GM18499 (cell line): ENCODE measurements around the gene CACNA1D.

Source experiments
- ATAC-seq: cut with Tn5 transposase; IDR thresholded peaks from one replicate; pipeline ENCODE4 v1.9.1; 2021; ENCODE audit warnings: moderate number of reproducible peaks; ENCODE audit not compliant: insufficient read depth, unreplicated experiment

The CACNA1D gene

GRCh38 chr3:53833053-53833645 is 338.7 kb downstream of the CACNA1D start:
- no peak for ATAC-seq

- ATAC-seq, result no peak
Observed at GRCh38 chr3:53833700-53834099, 339.3 kb downstream of the CACNA1D start.

DNA sequence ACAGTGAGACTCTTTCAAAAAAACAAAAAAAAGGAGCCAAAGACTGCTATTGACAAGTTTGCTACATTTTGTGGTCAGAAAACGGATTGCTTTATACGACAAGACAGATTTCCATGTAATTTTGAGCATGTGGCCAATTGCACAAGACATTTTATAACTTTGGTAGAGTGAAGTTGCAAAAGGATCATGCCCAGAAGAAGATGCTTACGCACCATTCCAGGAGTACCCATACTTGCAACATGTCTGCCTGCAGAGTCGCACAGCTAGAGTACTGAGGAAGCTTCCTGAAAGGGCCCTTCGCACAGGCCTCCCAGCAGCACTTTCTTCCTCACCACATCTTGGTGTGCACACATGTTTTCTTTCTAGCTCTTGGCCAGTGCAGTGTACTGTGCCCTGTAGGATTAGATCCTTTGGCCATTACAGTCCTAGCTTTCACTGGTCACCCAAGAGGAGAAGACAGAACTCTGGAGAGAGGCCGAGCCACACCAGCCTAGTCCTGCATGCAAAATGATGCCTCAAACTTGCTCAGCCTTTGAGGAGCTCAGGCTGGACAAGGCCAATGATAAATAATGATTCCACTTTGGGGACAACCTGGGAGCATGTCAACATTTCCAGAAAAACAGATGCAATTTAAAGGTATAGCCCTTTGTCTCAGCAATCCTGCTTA is 340.2 kb downstream of the CACNA1D start:
- no peak for ATAC-seq

GRCh38 chr3:53835257-53835656 is 340.8 kb downstream of the CACNA1D start:
- ATAC-seq, result no peak

DNA sequence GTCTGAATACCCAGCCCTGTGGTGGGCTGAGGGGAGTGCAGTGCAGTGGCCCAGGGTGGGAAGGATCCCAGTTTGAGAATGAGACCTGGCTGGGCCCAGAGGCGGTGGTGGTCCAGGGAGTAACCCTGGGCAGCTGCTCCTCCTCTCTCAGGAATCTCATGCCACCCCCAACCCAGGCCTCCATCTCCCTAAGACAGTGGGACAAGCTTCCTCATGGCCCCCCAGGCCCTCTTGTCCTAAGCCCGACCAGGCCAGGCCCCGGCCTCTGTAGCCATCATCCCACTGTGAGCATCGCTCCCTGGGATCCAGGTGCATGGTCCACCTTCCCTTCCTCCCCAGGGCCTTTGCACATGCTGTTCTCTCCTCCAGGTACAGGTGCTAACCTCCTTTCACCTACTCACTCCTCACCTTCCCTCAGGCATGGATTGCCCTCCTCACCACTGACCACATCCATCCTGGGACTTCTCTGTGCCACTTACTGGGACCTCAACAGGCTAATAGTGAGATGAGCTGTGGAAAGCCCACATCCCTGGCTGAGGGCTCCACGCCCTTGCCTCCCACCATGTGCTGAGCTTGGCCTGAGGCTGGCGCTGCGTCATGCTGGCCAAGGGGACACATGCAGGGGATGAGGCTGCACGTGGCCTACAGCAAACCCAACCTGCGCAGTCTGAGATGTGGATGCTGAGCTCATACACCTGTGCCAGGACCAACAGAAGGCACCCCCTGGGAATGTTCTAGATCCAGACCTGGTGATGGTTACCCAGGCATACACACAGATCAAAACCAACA is 341.9 kb downstream of the CACNA1D start:
- no peak for ATAC-seq

DNA sequence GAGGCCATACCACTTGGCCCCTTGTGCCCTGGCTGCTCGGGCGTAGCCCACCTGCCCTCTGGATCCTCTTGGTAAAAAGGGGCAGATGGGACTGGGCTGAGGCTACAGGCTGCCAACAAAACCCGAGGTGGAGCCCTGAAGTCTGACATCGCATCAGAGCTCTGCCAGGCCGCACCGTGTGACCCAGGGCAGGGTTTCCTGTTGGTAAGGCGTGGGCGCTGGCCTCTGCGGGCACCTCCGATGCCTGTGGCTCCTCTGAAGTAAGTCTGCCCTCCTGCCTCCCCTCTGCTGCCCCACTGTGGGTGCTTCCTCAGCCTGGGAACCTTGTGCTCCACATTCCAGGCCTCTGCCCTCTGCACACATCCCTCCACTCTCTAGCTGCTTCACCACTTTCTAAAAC is 342.9 kb downstream of the CACNA1D start:
- no peak for ATAC-seq

- ATAC-seq, result no peak
Observed at GRCh38 chr3:53841296-53841695, 346.9 kb downstream of the CACNA1D start.

GRCh38 chr3:53842436-53843194 is 348.2 kb downstream of the CACNA1D start:
- no peak for ATAC-seq

GRCh38 chr3:53843195-53844177 is 349.1 kb downstream of the CACNA1D start:
- no peak for ATAC-seq

DNA sequence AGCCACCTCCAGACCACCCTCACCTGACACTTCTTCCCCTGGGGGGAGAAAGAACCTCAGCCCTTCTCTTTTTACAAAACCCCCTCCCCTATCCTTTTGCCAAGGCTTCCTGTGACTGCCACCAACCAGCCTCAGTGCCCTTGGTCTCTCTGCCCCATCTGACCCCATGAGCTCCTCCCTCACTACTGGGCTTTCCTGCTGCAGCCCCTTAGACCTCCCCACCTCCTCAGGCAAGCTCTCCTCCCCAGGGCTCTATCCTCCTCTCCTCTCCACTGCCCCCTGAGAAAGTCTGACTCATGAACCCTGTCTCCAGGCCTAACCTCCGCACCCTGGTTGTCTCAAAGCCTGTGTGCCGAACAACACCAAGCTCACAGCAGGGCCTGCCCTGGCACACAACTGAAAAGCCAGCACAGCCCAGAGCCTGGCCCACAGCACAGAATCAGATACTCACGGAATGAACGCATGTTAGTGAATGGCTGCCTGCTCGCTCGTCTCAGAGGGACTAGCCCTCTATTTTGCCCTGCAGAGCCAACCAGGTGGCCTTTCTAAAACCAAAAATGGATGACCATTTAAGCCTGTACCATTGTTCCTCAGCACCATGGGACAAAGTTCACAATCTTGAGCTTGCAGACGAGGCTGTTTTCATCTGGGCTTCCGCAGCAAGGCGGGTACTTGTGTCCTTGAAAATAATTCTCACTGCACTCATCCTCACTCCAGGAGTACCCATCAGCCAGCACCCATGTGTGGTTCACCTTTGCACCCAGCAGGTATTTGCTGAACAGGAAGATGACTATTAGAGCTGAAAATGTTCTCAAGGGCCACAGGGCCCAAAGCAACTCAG is 350.1 kb downstream of the CACNA1D start:
- no peak for ATAC-seq

- ATAC-seq, result no peak
Observed at GRCh38 chr3:53845103-53845880, 350.9 kb downstream of the CACNA1D start.

- no peak for ATAC-seq
Observed at GRCh38 chr3:53845881-53846133, 351.4 kb downstream of the CACNA1D start.

DNA sequence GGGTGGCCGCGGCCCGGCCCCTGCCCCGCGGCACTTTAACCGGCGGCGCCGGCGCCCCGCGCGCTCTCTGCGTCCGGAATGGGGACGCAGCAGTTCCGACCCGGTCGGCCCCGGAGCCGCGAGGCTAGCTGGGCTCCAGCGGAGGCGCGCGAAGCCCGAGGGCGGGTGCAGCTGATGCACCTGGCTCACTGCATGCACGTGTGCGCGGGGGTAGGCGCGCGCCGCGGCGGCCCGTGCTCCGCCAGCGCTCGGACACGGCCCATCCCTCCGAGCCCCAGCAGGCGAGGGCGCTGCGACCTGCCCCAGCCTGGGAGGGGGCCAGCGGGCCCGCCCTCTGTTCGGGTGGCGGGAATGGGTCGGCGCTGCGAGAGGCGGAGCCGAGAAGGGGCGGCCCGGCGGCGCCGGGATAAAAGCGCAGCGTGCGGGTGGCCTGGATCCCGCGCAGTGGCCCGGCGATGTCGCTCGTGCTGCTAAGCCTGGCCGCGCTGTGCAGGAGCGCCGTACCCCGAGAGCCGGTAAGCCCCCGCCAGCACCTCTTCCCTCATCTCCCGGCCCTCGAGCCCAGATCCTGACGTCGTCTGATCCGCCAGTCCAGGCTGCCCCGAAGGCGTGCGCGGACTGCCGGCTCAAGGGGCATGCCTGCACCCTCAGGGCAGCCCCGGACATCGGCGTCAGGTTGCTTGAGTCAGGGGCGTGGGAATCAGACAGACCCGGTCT is 351.9 kb downstream of the CACNA1D start, which contains the start of the genes CHDH and IL17RB:
Gene CHDH, minus strand, starts transcription at position 286 of the 717 bp plus-strand sequence. CDS start 22,411 bp downstream, outside the sequence.
Gene IL17RB, plus strand, starts transcription at position 435 of the 717 bp plus-strand sequence. Its CDS starts 21 bp downstream, at position 456.
- no peak for ATAC-seq

DNA sequence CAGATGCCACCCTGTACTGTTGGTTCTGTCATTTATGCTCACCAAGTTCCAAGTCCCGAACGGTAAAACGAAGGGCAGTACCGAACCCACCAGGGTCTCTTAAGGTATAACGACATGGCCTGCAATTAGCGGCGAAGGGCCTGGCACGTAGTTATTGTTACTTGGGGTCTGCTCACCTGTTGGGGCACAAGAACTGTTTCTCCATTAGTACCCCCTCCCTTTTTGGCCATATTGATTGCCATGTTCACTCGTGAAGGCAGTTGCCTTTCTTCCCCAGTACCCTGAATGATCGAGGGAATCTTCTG is 352.4 kb downstream of the CACNA1D start:
- no peak for ATAC-seq

DNA sequence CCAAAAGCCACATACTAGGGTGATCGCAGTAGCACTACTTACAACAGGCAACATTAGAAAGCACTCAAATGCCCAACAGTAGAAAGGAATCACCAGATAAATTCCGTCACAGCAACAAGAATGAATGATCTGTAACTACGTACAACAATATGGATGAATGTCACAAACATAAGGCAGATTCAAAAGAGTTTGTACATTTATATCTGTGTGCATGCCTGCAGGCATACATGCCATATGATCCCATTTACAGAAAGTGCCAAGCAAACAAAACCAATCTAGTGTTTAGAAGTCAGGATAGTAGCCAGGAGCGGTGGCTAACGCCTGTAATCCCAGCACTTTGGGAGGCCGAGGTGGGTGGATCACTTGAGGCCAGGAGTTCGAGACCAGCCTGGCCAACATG is 355.5 kb downstream of the CACNA1D start:
- no peak for ATAC-seq

DNA sequence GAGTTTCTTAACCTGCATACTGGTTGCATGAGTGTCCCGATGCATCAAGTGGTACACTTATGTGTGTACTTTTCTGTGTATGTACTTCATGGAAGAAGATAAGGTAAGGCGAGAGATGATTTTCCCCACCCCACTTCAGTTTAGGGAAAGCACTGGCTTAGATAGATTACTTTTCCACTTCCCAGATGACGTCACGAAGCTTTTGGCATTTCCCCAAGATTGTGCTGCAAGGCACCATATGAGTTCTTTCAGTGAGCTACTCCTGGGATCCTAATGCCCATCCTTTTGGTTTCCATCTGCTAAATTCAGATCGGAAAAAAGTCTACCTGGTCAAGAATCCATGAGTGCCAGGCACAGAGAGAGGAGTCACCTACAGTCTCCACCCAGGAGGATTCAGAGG is 356.5 kb downstream of the CACNA1D start:
- no peak for ATAC-seq

DNA sequence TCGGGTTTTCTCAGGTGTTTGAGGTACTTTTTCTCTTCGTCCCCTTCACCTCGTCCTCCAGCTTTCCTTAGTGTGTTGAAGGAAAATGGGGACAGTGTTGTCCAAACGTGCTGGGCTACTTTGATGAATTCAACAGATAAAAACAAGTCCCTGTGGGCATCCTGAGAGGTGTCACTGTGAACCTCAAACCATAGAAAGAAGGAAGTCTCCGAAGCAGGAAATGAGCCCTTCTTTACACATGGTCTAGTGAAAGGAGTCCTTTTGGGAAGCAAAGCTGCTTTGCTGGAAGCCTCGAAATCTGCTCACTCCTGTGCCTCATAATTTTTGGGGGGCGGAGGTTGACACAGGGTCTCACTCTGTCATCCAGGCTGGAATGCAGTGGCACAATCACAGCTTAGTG is 362.6 kb downstream of the CACNA1D start:
- no peak for ATAC-seq
